Measurements from ENCODE around the gene ZFPM1.
A peak's percentile ranks its signal among the peaks of the same experiment; 100 is the strongest.

Gene ZFPM1

DNA sequence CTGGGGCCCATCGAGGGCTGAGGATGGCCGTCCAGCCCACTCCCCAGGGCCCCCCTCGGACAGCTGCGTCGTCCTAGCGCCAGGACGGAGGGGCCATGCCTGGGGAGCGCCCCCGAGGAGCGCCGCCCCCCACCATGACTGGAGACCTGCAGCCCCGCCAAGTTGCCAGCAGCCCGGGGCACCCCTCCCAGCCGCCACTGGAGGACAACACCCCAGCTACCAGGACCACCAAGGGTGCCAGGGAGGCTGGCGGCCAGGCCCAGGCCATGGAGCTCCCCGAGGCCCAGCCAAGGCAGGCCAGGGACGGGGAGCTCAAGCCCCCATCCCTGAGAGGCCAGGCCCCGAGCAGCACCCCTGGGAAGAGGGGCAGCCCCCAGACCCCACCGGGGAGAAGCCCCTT is 25.7 kb upstream of the ZFPM1 start:
- ATAC-seq = no peak
- no peaks in the 10 kb centered on the region for H3K36me3 Mint-ChIP-seq
- H3K9me3 Mint-ChIP-seq = no peaks in the 10 kb centered on the region
- DNase-seq (ENCODE audit: low spot score in 2 of 2) = no peak
- no peak overlapping the region for H3K4me3 Mint-ChIP-seq
- H3K4me1 Mint-ChIP-seq = peaks cover 19% of the 10 kb centered on the region
- H3K27ac Mint-ChIP-seq = no peak overlapping the region

DNA sequence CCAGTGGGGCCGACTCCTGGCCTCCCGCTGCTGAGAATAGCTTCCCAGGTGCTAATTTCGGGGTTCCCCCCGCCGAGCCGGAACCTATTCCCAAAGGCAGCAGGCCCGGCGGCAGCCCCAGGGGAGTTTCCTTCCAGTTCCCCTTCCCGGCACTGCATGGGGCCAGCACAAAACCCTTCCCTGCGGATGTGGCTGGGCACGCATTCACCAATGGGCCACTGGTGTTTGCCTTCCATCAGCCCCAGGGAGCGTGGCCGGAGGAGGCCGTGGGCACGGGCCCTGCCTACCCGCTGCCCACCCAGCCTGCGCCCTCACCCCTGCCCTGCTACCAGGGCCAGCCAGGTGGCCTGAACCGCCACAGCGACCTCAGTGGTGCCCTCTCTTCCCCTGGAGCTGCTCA is 24.9 kb upstream of the ZFPM1 start:
- no peak for DNase-seq (ENCODE audit: low spot score in 2 of 2)
- no peak overlapping the region for H3K4me3 Mint-ChIP-seq
- no peaks in the 10 kb centered on the region for H3K9me3 Mint-ChIP-seq
- peaks cover 19% of the 10 kb centered on the region for H3K4me1 Mint-ChIP-seq
- H3K36me3 Mint-ChIP-seq = no peaks in the 10 kb centered on the region
- ATAC-seq = no peak
- H3K27ac Mint-ChIP-seq = peak overlapping the region; percentile 81

DNA sequence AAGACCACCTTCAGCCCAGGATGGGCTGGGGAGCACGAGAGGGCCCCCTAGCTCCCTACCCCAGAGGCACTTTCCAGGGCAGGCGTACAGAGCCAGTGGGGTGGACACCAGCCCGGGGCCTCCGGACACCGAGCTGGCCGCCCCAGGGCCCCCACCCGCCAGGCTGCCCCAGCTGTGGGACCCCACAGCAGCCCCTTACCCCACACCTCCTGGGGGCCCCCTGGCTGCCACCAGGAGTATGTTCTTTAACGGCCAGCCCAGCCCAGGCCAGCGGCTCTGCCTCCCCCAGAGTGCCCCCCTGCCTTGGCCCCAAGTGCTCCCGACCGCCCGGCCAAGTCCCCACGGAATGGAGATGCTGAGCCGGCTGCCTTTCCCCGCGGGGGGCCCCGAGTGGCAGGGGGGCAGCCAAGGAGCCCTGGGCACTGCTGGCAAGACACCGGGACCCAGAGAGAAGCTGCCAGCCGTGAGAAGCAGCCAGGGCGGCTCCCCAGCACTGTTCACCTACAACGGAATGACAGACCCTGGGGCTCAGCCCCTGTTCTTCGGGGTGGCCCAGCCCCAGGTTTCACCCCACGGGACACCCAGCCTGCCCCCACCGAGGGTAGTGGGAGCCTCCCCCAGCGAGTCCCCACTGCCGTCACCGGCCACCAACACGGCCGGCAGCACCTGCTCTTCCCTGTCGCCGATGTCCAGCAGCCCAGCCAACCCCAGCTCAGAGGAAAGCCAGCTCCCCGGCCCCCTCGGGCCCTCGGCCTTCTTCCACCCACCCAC is 24.3 kb upstream of the ZFPM1 start:
- ATAC-seq = no peak
- DNase-seq (ENCODE audit: low spot score in 2 of 2) = no peak
- no peaks in the 10 kb centered on the region for H3K9me3 Mint-ChIP-seq
- H3K27ac Mint-ChIP-seq = peak overlapping the region; percentile 81
- no peak overlapping the region for H3K4me3 Mint-ChIP-seq
- H3K4me1 Mint-ChIP-seq = peaks cover 19% of the 10 kb centered on the region
- no peaks in the 10 kb centered on the region for H3K36me3 Mint-ChIP-seq

DNA sequence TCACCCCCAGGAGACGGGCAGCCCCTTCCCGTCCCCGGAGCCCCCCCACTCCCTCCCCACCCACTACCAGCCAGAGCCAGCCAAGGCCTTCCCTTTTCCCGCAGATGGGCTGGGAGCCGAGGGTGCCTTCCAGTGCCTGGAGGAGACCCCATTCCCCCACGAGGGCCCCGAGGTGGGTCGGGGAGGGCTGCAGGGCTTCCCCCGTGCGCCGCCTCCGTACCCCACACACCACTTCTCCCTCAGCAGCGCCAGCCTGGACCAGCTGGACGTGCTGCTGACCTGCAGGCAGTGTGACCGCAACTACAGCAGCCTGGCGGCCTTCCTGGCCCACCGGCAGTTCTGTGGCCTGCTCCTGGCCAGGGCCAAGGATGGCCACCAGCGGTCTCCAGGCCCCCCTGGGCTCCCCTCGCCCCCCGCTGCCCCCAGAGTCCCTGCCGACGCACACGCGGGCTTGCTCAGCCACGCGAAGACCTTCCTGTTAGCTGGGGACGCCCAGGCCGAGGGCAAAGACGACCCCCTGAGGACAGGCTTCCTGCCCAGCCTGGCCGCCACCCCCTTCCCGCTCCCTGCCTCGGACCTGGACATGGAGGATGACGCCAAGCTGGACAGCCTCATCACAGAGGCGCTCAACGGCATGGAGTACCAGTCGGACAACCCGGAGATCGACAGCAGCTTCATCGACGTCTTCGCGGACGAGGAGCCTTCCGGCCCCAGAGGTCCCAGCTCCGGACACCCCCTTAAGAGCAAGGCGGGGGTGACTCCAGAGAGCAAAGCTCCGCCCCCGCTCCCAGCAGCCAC is 23.5 kb upstream of the ZFPM1 start:
- Mint-ChIP-seq H3K4me3 (peak overlapping the region; percentile 64), H3K9me3 (no peaks in the 10 kb centered on the region), H3K36me3 (no peaks in the 10 kb centered on the region), H3K27ac (peak overlapping the region; percentile 83), H3K4me1 (peaks cover 19% of the 10 kb centered on the region)
- DNase-seq (ENCODE audit: low spot score in 2 of 2) = no peak
- ATAC-seq = no peak

DNA sequence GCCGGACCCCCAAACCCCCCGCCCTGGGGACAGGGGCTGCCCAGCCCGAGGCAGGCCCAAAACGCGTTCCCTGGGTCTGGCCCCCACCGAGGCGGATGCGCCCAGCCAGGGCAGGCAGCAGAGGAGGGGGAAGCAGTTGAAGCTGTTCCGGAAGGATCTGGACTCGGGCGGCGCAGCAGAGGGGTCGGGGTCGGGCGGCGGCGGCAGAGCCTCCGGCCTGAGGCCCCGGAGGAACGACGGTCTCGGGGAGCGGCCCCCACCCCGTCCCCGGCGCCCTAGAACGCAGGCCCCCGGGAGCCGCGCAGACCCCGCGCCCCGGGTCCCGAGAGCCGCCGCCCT is 22.9 kb upstream of the ZFPM1 start:
- H3K36me3 Mint-ChIP-seq = no peaks in the 10 kb centered on the region
- peak overlapping the region; percentile 83 for H3K27ac Mint-ChIP-seq
- H3K4me1 Mint-ChIP-seq = peaks cover 19% of the 10 kb centered on the region
- no peaks in the 10 kb centered on the region for H3K9me3 Mint-ChIP-seq
- ATAC-seq (peak; percentile 31), DNase-seq (ENCODE audit: low spot score in 2 of 2) (peak in 1 of 2 donors; percentile 62)
- H3K4me3 Mint-ChIP-seq = peak overlapping the region; percentile 64

DNA sequence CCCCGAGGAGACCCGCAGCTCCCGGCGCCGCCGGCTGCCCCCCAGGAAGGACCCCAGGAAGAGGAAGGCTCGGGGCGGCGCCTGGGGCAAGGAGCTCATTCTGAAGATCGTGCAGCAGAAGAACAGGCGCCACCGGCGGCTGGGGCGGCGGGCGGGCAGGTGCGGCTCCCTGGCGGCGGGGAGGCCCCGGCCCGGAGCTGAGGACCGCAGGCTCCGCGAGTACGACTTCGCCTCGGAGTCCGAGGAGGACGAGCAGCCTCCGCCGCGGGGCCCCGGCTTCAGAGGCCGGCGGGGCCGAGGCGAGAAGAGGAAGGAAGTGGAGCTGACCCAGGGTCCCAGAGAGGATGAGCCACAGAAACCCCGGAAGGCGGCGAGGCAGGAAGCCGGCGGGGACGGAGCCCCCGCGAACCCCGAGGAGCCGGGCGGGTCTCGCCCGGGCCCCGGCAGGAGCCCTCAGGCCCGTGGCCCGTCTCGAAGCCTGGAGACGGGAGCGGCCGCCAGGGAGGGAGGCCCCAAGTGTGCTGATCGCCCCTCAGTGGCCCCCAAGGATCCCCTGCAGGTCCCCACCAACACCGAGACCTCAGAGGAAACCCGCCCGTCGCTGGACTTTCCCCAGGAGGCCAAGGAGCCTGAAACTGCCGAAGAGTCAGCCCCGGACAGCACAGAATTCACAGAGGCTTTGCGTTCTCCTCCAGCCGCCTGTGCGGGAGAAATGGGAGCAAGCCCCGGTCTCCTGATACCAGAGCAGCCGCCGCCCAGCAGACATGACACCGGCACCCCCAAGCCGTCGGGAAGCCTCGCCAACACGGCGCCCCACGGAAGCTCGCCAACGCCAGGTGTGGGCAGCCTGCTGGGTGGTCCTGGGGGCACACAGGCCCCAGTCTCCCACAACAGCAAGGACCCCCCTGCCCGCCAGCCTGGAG is 22.3 kb upstream of the ZFPM1 start:
- Mint-ChIP-seq H3K4me3 (peak overlapping the region; percentile 64), H3K4me1 (peaks cover 19% of the 10 kb centered on the region), H3K27ac (peak overlapping the region; percentile 83), H3K36me3 (no peaks in the 10 kb centered on the region), H3K9me3 (no peaks in the 10 kb centered on the region)
- ATAC-seq (peak; percentile 65), DNase-seq (ENCODE audit: low spot score in 2 of 2) (peak; percentile 49 to 79)

DNA sequence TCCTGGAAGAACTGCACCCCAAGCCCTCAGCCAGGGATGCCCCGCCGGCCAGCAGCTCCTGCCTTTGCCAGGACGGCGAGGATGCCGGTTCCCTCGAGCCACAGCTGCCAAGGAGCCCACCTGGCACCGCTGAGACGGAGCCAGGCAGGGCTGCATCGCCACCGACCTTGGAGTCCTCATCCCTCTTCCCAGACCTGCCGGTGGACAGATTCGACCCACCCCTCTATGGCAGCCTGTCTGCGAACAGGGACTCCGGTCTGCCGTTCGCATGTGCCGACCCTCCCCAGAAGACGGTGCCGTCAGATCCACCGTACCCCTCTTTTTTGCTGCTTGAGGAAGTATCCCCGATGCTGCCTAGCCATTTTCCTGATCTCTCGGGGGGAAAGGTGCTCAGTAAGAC is 21.4 kb upstream of the ZFPM1 start:
- peak overlapping the region; percentile 83 for H3K27ac Mint-ChIP-seq
- no peaks in the 10 kb centered on the region for H3K9me3 Mint-ChIP-seq
- H3K4me3 Mint-ChIP-seq = peak overlapping the region; percentile 64
- ATAC-seq (no peak), DNase-seq (ENCODE audit: low spot score in 2 of 2) (no peak)
- H3K4me1 Mint-ChIP-seq = peaks cover 19% of the 10 kb centered on the region
- no peaks in the 10 kb centered on the region for H3K36me3 Mint-ChIP-seq

DNA sequence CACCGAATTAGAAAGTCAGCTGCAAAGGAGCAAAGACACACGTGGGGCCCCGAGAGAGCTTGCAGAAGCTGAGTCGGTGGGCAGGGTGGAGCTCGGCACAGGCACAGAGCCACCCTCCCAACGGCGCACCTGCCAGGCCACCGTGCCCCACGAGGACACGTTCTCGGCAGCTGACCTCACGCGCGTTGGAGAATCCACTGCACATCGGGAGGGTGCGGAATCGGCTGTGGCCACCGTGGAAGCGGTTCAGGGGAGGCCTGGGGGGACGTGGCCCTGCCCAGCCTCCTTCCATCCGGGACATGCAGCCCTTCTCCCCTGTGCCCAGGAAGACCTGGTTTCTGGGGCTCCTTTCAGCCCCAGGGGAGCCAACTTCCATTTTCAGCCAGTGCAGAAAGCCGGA is 20.9 kb upstream of the ZFPM1 start:
- ATAC-seq (no peak), DNase-seq (ENCODE audit: low spot score in 2 of 2) (no peak)
- no peaks in the 10 kb centered on the region for H3K36me3 Mint-ChIP-seq
- H3K4me3 Mint-ChIP-seq = peak overlapping the region; percentile 64
- peaks cover 19% of the 10 kb centered on the region for H3K4me1 Mint-ChIP-seq
- H3K27ac Mint-ChIP-seq = peak overlapping the region; percentile 83
- no peaks in the 10 kb centered on the region for H3K9me3 Mint-ChIP-seq

DNA sequence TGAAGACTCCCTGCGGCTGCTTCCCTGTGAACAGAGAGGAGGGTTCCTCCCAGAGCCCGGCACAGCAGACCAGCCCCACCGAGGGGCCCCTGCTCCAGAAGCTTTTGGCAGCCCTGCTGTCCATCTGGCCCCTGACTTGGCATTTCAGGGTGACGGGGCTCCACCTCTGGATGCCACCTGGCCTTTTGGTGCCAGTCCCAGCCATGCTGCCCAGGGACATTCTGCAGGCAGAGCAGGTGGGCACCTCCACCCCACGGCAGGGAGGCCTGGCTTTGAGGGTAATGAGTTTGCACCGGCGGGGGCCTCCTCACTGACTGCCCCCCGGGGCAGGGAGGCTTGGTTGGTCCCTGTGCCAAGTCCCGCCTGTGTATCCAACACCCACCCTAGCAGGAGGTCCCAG is 20.3 kb upstream of the ZFPM1 start:
- H3K4me1 Mint-ChIP-seq = peaks cover 19% of the 10 kb centered on the region
- ATAC-seq = no peak
- no peaks in the 10 kb centered on the region for H3K36me3 Mint-ChIP-seq
- H3K27ac Mint-ChIP-seq = no peak overlapping the region
- H3K9me3 Mint-ChIP-seq = no peaks in the 10 kb centered on the region
- H3K4me3 Mint-ChIP-seq = no peak overlapping the region
- no peak for DNase-seq (ENCODE audit: low spot score in 2 of 2)

DNA sequence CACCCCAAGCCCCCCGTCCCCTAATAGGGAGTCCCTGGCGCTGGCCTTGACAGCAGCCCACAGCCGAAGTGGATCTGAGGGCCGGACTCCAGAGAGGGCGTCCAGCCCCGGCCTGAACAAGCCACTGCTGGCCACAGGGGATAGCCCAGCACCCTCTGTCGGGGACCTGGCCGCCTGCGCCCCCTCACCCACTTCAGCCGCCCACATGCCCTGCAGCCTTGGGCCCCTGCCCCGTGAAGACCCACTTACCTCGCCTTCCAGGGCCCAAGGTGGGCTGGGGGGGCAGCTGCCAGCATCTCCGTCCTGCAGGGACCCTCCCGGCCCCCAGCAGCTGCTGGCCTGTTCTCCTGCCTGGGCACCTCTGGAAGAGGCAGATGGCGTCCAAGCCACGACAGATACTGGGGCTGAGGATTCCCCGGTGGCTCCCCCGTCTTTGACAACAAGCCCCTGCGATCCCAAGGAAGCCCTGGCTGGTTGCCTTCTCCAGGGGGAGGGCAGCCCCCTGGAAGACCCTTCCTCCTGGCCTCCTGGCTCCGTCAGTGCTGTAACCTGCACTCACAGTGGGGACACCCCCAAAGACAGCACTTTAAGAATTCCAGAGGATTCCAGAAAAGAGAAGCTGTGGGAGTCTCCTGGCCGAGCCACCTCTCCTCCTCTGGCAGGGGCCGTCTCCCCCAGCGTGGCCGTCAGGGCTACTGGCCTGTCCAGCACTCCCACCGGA is 19.3 kb upstream of the ZFPM1 start:
- ATAC-seq = no peak
- no peaks in the 10 kb centered on the region for H3K36me3 Mint-ChIP-seq
- no peaks in the 10 kb centered on the region for H3K9me3 Mint-ChIP-seq
- DNase-seq (ENCODE audit: low spot score in 2 of 2) = no peak
- no peak overlapping the region for H3K4me3 Mint-ChIP-seq
- no peak overlapping the region for H3K27ac Mint-ChIP-seq
- peaks cover 19% of the 10 kb centered on the region for H3K4me1 Mint-ChIP-seq

DNA sequence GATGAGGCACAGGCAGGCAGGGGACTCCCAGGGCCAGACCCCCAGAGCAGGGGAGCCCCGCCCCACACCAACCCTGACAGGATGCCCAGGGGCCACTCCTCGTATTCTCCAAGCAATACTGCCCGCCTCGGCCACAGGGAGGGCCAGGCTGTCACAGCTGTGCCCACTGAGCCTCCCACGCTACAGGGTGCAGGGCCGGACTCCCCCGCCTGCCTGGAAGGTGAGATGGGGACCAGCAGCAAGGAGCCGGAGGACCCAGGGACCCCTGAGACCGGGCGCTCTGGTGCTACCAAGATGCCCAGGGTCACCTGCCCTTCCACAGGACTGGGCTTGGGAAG is 18.8 kb upstream of the ZFPM1 start:
- no peaks in the 10 kb centered on the region for H3K36me3 Mint-ChIP-seq
- DNase-seq (ENCODE audit: low spot score in 2 of 2) (no peak), ATAC-seq (no peak)
- H3K9me3 Mint-ChIP-seq = no peaks in the 10 kb centered on the region
- H3K4me3 Mint-ChIP-seq = no peak overlapping the region
- peaks cover 19% of the 10 kb centered on the region for H3K4me1 Mint-ChIP-seq
- no peak overlapping the region for H3K27ac Mint-ChIP-seq

DNA sequence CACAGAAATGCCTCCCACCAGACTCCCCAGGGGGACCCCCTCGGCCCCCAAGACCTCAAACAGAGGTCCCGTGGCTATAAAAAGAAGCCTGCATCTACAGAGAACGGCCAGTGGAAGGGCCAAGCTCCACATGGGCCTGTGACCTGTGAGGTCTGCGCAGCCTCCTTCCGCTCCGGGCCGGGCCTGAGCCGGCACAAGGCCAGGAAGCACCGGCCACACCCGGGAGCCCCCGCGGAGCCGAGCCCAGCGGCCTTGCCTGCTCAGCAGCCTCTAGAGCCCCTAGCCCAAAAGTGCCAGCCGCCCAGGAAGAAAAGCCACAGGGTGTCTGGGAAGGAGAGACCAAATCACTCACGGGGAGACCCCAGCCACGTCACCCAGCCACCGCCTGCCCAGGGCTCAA is 18.3 kb upstream of the ZFPM1 start:
- no peak for ATAC-seq
- Mint-ChIP-seq H3K4me3 (no peak overlapping the region), H3K4me1 (peaks cover 16% of the 10 kb centered on the region), H3K9me3 (no peaks in the 10 kb centered on the region), H3K36me3 (no peaks in the 10 kb centered on the region), H3K27ac (peak overlapping the region; percentile 41)
- DNase-seq (ENCODE audit: low spot score in 2 of 2) = no peak

DNA sequence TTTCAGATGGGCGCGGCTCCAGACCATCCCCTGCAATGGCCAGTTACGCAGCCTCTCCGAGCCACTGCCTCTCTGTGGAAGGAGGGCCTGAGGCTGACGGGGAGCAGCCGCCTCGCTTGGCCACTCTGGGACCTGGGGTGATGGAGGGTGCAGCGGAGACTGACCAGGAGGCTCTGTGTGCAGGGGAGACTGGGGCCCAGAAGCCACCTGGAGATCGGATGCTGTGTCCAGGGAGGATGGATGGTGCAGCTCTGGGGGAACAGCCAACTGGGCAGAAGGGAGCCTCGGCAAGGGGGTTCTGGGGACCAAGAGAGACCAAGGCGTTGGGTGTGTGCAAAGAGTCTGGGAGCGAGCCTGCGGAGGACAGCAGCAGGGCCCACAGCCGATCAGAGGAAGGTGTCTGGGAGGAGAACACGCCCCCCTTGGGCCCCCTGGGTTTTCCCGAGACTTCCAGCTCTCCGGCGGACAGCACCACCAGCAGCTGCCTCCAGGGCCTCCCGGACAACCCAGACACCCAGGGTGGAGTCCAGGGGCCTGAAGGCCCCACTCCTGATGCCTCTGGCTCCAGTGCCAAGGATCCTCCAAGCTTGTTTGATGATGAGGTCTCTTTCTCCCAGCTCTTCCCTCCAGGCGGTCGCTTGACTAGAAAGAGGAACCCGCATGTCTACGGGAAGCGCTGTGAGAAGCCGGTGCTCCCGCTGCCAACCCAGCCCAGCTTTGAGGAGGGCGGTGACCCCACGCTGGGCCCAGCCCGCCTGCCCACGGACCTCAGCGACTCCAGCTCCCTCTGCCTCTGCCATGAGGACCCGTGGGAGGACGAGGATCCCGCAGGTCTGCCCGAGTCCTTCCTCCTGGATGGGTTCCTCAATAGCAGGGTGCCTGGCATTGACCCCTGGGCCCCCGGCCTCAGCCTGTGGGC is 17.4 kb upstream of the ZFPM1 start:
- H3K36me3 Mint-ChIP-seq = no peaks in the 10 kb centered on the region
- no peak for ATAC-seq
- H3K4me3 Mint-ChIP-seq = no peak overlapping the region
- no peaks in the 10 kb centered on the region for H3K9me3 Mint-ChIP-seq
- H3K4me1 Mint-ChIP-seq = peaks cover 13% of the 10 kb centered on the region
- no peak for DNase-seq (ENCODE audit: low spot score in 2 of 2)
- H3K27ac Mint-ChIP-seq = peak overlapping the region; percentile 41

DNA sequence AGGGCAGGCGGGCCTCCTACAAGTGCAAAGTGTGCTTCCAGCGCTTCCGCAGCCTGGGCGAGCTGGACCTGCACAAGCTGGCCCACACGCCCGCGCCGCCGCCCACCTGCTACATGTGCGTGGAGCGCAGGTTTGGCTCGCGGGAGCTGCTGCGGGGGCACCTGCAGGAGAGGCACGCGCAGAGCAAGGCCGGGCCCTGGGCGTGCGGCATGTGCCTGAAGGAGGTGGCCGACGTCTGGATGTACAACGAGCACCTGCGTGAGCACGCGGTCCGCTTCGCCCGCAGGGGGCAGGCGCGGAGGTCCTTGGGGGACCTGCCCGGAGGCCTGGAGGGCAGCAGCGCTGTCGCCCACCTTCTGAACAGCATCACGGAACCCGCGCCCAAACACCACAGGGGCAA is 16.3 kb upstream of the ZFPM1 start:
- Mint-ChIP-seq H3K36me3 (no peaks in the 10 kb centered on the region), H3K4me3 (no peak overlapping the region), H3K4me1 (peaks cover 8% of the 10 kb centered on the region), H3K27ac (no peak overlapping the region), H3K9me3 (no peaks in the 10 kb centered on the region)
- ATAC-seq (no peak), DNase-seq (ENCODE audit: low spot score in 2 of 2) (no peak)
